Vagina (tissue), 2 donors: ENCODE data around the gene MMP2. TPM values are rescaled to one million over a fixed set of nuclear protein-coding genes. Genes with fewer than 3 reads are reported as not detected.

ENCODE experiments used
- DNase-seq, 2 donors: peaks; one replicate each; pipeline ENCODE4 v3.0.0-alpha.2; 2017; ENCODE audit errors: extremely low spot score in 2 of 2
- H3K27ac ChIP-seq: fragments of 200-600 bp; sonication (generic); one replicate; pipeline ENCODE4 v1.5.1; 2019
- H3K27me3 ChIP-seq: fragments of 200-600 bp; sonication (generic); one replicate; pipeline ENCODE4 v1.5.1; 2019
- H3K36me3 ChIP-seq, 2 donors: fragments of 200-600 bp; sonication (generic); one replicate each; pipeline ENCODE4 v1.5.1; 2017 to 2019
- H3K4me1 ChIP-seq: fragments of 200-600 bp; sonication (generic); one replicate; pipeline ENCODE4 v1.5.1; 2019
- H3K4me3 ChIP-seq, 2 donors: fragments of 200-600 bp; sonication (generic); 1 replicate in 1 of 2; 2 replicates in 1 of 2; pipeline ENCODE4 v1.5.1; 2016 to 2019
- H3K9me3 ChIP-seq: fragments of 200-600 bp; sonication (generic); one replicate; pipeline ENCODE4 v1.5.1; 2019
- POLR2A ChIP-seq, 2 donors: fragments of 450-650 bp; IDR thresholded peaks; one replicate each; pipeline ENCODE4 v1.6.1; 2017; ENCODE audit warnings: antibody characterized with exemption in 2 of 2, mild to moderate bottlenecking in 2 of 2, moderate library complexity in 2 of 2
- POLR2AphosphoS5 ChIP-seq, 2 donors: sonication (generic); formaldehyde crosslinking; IDR thresholded peaks; one replicate each; pipeline ENCODE4 v1.9.0; 2017; ENCODE audit warnings: antibody characterized with exemption in 2 of 2, mild to moderate bottlenecking in 2 of 2, low read depth in 1 of 2; ENCODE audit not compliant: insufficient read depth in 1 of 2
- intact Hi-C: fragments of 100-400 bp; cut with DNase I; formaldehyde crosslinking; loops from one replicate; pipeline ENCODE4 v1.15.1; 2023
- total RNA-seq: library from RNA; depleted of rRNA; stranded (reverse); fragments of >200 nt; gene quantifications from one replicate; pipeline ENCODE4 v1.2.3, GENCODE V29; 2016
- TF ChIP-seq, protein P1 (sequence below), 3 experiments: fragments of 450-650 bp in 2 of 3; fragments of 200-600 bp in 1 of 3; sonication (generic) in 1 of 3; IDR thresholded peaks; one replicate each; pipeline ENCODE4 v1.5.1; 2017 to 2019; ENCODE audit warnings: antibody characterized with exemption in 3 of 3, mild to moderate bottlenecking in 2 of 3, moderate library complexity in 2 of 3

Gene MMP2
- total RNA-seq, 1 donor from 2014 or later = 296 TPM

- intact Hi-C loops = no loop called here
- TF ChIP-seq POLR2A (IDR thresholded peaks at IDR 0.05) (no peak), POLR2AphosphoS5 (IDR thresholded peaks at IDR 0.05; ENCODE audit: insufficient read depth in 1 of 2, low read depth in 1 of 2) (no peak)
- TF ChIP-seq, protein P1, sequence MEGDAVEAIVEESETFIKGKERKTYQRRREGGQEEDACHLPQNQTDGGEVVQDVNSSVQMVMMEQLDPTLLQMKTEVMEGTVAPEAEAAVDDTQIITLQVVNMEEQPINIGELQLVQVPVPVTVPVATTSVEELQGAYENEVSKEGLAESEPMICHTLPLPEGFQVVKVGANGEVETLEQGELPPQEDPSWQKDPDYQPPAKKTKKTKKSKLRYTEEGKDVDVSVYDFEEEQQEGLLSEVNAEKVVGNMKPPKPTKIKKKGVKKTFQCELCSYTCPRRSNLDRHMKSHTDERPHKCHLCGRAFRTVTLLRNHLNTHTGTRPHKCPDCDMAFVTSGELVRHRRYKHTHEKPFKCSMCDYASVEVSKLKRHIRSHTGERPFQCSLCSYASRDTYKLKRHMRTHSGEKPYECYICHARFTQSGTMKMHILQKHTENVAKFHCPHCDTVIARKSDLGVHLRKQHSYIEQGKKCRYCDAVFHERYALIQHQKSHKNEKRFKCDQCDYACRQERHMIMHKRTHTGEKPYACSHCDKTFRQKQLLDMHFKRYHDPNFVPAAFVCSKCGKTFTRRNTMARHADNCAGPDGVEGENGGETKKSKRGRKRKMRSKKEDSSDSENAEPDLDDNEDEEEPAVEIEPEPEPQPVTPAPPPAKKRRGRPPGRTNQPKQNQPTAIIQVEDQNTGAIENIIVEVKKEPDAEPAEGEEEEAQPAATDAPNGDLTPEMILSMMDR (IDR thresholded peaks at IDR 0.05) = no peak
- peak overlapping the region; percentile 94 for H3K27ac ChIP-seq
These were observed 5.4 kb upstream of the MMP2 start for GRCh38 chr16:55473587-55473986.

GRCh38 chr16:55474821-55475220, 4.2 kb upstream of the MMP2 start:
- no peak for TF ChIP-seq POLR2AphosphoS5 (IDR thresholded peaks at IDR 0.05; ENCODE audit: insufficient read depth in 1 of 2, low read depth in 1 of 2)
- TF ChIP-seq POLR2A (IDR thresholded peaks at IDR 0.05) = no peak
- TF ChIP-seq, protein P1 (IDR thresholded peaks at IDR 0.05) = no peak
- Histone ChIP-seq H3K4me1 (peaks cover 31% of the 10 kb centered on the region), H3K36me3 (no peaks in the 10 kb centered on the region), H3K27me3 (no peaks in the 10 kb centered on the region), H3K9me3 (no peaks in the 10 kb centered on the region), H3K4me3 (no peak overlapping the region), H3K27ac (peak overlapping the region; percentile 94)
- intact Hi-C loops = no loop called here
- no peak for DNase-seq

More at GRCh38 chr16:55473587-55473986, 5.4 kb upstream of the MMP2 start:
- no peak for DNase-seq
- Histone ChIP-seq H3K9me3 (no peaks in the 10 kb centered on the region), H3K4me3 (no peak overlapping the region), H3K4me1 (peaks cover 31% of the 10 kb centered on the region), H3K36me3 (no peaks in the 10 kb centered on the region), H3K27me3 (no peaks in the 10 kb centered on the region)

GRCh38 chr16:55475919-55476318, 3.1 kb upstream of the MMP2 start:
- peak overlapping the region; percentile 94 for H3K27ac ChIP-seq

GRCh38 chr16:55476625-55477533, 2.1 kb upstream of the MMP2 start:
- TF ChIP-seq POLR2A (IDR thresholded peaks at IDR 0.05) (no peak), POLR2AphosphoS5 (IDR thresholded peaks at IDR 0.05; ENCODE audit: insufficient read depth in 1 of 2, low read depth in 1 of 2) (peak in 1 of 2 donors; percentile 20)
- TF ChIP-seq, protein P1 (IDR thresholded peaks at IDR 0.05) = no peak
- H3K27ac ChIP-seq = peak overlapping the region; percentile 94
- intact Hi-C loops = no loop called here
- H3K27me3 ChIP-seq = no peaks in the 10 kb centered on the region
- no peaks in the 10 kb centered on the region for H3K9me3 ChIP-seq
- no peaks in the 10 kb centered on the region for H3K36me3 ChIP-seq
- peak in 1 of 2 donors; percentile 88 for DNase-seq
- no peak overlapping the region for H3K4me3 ChIP-seq
- peaks cover 13% of the 10 kb centered on the region for H3K4me1 ChIP-seq

More at GRCh38 chr16:55475919-55476318, 3.1 kb upstream of the MMP2 start:
- Histone ChIP-seq H3K36me3 (no peaks in the 10 kb centered on the region), H3K9me3 (no peaks in the 10 kb centered on the region), H3K4me1 (peaks cover 22% of the 10 kb centered on the region), H3K4me3 (no peak overlapping the region), H3K27me3 (no peaks in the 10 kb centered on the region)
- intact Hi-C loops = no loop called here
- no peak for DNase-seq
- TF ChIP-seq POLR2A (IDR thresholded peaks at IDR 0.05) (no peak), POLR2AphosphoS5 (IDR thresholded peaks at IDR 0.05; ENCODE audit: insufficient read depth in 1 of 2, low read depth in 1 of 2) (peak in 1 of 2 donors; percentile 24)

- no peaks in the 10 kb centered on the region for H3K27me3 ChIP-seq
- peaks cover 10% of the 10 kb centered on the region for H3K4me1 ChIP-seq
- intact Hi-C loops = no loop called here
- H3K4me3 ChIP-seq = no peak overlapping the region
- TF ChIP-seq POLR2AphosphoS5 (IDR thresholded peaks at IDR 0.05; ENCODE audit: insufficient read depth in 1 of 2, low read depth in 1 of 2) = no peak
- H3K36me3 ChIP-seq = peaks cover 0 to 3% of the 10 kb centered on the region in 2 donors
- H3K27ac ChIP-seq = peak overlapping the region; percentile 94
- DNase-seq = no peak
- no peaks in the 10 kb centered on the region for H3K9me3 ChIP-seq
These were observed 1.3 kb upstream of the MMP2 start for GRCh38 chr16:55477736-55478135.
